Fibroblast of skin of right biceps (primary cell): ENCODE measurements around the gene DQX1.

Experiments used
- DNase-seq: peaks from one replicate; pipeline ENCODE4 v3.0.0-alpha.2; 2013

The DQX1 gene

DNA sequence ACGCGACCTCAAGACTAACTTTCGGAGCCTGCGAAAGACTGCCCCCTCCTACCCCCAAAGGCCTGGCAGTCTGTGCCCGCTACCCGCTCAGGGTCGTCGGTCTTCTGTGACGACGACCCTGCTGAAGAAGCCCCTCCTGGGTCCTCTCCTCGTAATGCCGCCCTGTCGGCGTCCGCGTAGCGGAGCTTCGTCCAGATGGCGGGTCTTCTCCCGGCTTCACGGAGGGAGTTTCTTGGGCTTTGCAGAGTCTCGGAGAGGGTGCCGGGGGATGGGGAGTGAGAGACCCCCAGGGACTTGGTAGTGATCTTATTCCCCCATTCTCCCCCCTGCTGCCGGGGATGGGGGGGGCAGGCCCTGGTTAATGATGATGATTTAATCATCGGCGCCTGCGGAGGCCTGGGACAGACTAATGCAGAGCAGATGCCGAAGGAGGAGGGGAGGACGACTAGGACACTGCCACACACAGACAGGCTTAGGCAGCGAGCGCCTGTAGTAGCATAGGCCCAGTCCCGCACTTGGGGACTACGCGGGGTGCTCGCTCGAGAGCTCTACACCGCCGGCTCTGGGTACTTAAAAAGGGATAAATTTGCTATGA is 18.0 kb downstream of the DQX1 start:
- DNase-seq = peak; percentile 94

DNA sequence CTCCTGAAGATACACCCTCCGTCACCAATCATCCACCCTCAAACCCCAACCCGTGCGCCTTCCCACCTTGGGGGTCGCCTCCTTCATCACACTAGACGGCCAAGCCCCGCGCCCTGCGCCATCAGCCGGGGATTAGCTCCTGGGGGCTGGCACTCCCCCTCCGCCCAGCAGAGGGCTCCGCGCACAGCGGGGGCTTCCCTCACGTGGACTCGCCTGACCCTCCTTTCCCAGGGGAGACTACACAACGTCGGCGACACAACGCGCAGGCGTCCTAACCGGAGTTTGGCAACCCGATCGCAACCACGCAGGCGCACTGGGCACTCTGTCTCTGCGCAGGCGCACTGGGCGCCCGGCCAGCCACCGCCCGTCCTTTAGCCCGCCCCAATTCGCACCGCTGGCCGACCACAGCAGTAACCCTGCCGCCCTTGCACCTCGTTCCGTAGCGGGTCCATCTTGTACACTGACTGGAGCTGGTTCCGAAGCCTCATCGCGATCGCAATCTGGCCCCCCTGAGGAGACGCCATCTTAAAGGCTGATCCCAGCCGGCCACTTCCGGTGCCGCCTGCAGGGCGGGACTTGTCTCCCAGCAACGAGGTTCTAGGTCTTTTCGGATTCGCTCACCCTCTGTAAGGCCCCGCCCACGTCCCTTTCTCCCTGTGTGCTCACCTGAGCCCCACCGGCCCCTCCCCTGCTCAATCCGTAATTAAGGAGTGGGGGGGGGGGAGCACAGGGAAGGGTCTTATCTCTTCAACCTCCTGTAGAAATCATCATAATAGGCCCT is 18.7 kb downstream of the DQX1 start, which contains the start of gene PCGF1:
TSS of gene PCGF1 (minus strand) at position 551 of the 781 bp plus-strand sequence. CDS start at position 524, 27 bp downstream.
- peak; percentile 99 for DNase-seq

DNA sequence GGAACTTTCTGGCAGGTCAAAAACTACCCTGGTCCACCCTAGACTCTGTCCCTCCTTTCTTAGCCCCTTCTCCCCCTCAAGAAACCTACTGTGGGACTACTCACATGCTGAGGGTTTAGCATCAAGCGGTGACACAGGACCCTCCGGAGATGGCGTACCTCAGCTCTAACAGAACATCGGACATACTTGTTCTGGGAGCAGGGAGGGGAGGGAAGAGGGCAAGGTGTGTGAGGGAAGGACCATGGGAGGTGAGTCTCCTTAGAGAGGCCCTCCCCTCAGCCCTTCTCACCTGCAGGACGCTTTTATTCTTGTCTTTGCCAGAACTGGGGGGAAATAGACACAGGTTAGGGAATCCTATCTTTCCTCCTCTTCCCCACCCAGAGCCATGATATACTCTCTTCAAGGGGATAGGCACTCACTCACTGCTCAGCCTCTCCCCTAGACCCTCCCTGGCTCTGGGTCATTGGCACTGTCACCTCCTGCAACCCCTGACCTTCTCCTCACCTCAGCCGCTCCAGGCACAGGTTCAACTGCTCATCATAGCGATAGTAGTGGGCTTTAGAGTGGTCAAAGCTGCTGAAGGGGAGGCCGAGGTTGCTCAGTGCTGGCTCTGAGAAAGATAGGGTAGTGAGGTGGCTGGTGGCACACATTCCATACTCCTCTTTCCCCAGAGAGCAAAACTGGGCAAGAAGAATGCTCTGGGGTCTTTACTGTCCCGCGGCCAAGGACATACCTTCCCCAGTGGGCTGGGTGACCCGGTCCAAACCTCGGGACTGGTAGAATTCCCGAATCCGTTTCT is 20.4 kb downstream of the DQX1 start:
- no peak for DNase-seq

DNA sequence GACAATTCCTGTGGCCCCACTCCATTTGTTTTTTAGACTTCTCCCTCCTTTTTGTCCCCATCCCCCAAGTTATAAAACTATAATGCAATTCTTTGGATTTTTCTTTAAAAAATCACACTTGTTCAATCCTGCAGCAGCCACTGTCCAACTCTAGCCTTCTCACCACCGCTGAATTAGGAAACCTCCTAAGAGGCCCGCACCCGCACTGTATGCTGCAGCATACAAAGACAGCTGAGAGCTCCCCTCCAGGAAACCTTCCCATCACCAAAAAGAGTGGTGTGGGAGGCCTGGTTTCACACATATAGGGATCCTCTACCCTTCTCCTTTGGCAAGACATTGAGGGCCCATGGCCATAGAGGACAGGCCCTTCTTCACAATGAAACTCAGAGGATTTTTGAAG is 21.4 kb downstream of the DQX1 start:
- no peak for DNase-seq

DNA sequence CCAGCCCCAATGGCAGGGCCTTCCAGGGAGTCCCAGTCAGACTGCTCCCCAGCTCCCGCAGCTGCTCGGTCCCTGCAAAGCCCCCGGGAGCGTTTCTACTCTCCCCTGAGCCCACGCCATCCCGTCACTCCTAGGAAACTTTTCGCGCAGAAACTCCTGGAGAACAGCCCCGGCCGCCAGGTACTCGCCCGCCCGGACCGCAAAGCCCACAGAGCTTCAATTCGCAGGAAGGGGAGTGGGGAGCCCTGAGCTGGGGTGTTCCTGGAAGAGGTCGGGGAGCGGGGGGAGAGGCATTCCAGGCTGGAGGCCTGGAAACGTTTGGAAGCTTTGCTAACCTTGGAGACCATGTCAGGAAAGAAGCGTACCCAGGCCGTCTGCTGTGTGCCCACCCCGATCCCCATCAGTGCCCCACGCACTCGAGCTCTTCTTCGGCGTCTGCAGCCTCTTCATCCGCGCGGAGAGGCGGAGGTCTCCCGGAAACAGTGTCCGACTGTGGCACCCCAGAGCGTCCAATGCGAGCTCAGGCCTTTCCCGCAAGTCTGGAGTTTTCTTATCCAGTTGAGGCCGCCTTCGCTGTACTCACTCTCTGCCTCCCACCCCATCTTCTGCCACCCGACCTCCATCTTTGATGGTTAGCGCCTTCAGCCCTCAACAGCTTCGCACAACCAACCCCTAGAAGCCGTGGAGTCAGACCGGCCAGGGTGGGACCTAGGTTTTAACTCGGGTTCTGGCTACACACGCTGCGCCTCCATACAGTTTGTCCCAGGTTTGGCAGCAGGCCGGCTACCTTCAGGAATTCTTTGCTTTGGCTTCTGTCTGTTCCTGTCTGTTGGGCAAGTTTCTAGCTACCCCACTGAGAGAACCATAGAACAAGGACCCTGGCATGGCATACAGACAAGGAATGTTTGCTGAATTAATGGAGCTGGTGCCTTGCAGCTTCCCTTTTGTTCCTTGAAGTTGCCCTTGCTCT is 22.2 kb downstream of the DQX1 start:
- no peak for DNase-seq

DNA sequence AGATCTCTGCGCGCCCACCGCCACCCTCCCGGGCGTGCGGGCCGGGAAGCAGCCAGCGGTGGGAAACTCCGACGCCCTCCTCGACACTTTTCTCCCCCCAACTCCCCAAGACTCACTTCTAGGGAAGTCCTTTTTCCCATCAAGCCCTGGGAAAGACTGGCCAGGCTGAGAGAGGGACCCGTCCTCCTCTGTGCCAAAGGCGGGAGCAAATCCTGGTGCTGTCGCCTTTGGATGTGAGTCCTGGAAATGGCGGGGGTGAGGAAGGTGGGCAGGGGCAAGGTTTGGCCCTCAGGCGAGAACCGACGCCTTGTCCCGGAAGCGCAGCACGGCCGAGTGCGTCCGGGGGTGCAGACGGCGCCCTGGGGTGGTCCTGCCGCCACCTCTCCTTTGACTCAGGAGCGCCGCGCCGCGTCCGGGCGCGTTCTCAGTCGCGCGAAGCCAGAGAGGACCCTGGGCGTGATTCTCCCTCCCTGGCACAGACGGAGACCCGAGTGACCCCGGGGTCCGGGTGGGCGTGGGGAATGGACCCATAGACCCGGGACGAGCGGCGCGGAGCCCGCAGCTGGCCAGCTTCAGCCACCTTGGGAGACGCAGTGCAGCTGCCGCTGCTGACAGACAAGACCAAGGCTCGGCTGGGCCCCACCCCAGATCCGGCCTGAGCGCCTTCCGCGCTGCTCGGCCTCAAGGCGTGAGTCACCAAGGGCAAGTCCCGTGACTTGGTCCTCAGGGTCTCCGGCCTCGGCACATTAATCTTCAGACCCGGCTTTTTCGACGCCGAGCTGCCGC is 23.1 kb downstream of the DQX1 start:
- DNase-seq = peak; percentile 77

DNA sequence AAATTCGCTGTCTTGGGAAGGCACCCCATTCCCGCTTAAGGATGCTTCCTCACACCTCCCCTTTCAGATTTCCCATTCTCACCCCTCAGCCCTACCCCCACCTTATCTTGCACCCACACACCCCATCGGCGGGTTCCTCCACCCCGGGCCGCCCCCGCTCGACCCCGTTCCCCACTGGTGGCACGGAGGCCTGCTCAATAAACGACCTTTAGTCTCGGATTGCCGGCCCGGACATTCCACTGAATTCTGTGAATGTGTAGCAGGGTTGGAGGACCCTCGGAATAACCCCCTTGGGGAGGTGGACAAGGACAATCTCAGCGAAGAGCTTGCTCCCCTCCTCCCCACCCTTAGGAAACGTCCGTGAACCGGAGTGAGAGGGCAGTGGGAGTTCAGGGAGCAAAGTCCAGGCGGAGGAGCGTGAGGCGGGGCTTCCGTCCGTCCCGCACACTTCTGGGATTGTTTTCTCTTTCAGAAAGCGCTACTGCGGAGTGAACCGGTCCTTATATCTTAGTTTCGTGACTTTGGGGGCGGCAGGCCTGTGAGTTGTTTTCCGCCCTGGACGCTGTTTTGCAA is 23.8 kb downstream of the DQX1 start:
- no peak for DNase-seq

DNA sequence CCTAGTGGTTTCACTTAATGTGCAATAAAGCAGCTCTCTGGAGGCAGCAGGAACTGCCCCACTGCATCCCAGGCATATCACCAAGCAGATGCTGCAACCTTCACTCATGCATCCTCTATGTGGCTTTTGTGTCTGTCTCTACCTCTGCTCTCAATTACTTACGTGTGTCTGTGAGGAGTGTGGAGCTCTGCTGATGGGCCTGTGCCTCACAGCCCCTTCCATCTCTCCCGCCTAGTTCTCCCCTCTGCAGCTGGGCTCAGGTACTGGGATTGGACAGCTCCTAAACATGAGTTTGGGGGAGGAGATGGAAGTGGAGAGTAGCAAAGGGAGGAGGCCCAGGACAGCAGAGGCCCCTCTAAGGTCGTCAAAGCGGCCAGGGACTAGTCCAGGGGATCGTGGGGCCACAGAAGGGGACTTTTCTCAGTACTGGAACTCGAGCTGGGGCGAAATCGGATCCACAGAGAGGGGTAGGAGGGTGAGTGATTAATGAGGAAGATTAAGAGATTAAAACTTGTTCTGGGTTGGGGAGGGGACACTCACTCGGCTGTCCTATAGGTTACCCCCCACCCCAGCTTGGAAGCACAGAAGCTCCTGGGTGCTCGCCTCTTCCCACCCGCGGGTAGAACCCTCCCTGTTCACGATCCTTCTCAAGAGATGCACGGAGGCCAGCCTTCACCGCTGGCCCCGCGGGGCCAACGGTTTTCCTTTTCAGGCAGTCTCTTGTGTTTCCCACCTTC is 24.5 kb downstream of the DQX1 start:
- DNase-seq = no peak

DNA sequence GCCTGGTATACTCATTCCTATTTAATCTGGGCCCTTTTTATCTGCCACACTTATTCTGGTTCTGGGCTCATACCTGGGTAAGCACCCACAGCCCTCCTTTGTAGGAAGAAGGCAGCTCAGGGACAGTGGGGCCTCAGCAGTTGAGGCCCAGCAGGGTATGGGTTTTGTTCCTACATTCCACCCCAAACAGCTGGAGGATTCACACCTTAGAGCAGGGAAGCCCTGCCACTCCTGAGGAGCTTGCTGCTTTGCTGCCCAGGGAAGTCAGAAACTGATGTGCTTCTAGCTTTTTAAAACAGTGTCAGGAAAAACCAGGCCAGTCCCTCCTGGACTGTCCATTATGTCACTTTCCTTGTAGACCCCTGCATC is 25.5 kb downstream of the DQX1 start:
- no peak for DNase-seq

DNA sequence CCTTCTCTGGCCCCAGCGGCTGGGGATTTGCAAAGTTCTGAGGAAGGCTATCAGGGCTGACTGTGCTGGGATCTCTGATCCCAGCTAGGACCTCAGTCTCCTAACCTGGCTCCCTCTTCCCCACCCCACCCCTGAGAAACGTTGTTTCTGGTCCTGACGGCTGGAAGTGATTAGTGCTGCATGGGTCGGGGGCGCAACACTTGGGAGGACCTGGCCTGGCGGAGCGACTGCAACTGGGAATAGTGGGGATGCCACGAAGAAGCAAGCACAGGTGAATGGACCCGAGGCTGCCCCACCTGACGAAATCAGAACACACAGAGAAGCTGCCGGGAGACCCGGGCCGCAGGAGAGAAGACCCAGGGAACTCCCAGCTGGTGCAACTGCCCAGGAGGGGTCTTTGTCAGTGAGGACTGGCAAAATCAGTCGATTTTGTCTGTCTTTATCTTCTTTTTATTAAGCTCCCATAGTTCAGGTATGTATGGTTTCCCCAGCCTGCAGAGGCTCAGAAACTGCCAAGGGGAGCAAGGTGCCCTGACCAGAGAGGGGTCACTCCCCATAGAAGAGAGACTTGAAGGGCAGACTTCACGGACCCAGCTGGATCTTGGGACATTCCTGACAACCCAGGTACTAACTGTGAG is 26.0 kb downstream of the DQX1 start:
- DNase-seq = no peak

DNA sequence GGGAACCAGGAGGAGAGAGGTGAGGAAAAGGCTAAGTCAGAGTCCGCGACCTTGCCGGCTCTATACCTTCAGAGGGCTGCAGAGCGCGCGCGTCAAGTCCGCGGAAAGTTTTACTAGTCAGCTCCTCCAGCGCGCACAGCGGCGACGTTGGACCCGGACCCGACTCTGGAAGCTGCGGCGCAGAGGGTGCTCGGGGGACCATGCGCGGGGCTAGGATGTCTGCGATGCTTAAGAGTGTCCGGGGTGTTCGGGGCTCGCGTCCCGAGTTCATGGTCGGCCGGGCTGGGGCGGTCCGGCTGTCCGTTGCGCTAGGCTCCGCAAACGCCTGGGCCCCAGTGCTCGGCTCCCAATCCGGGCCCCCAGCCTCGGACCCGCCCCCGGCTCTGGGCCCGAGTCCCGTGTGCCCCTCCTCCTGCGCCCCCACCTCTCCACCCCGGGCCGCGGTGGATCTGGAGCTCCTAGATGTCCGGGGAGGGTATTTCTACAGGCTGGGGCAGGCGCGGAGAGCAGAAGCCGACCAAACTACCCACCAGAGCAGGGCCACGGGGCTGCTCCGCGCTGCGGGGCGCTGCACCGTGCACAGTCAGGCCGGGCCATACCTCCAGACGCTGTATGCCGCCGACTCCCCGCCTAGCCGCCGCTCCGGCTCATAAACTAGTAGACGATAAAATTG is 26.6 kb downstream of the DQX1 start, which contains the start of gene LBX2:
TSS of gene LBX2 (minus strand) at position 337 of the 673 bp plus-strand sequence. CDS start at position 271, 66 bp downstream.
- DNase-seq = no peak

DNA sequence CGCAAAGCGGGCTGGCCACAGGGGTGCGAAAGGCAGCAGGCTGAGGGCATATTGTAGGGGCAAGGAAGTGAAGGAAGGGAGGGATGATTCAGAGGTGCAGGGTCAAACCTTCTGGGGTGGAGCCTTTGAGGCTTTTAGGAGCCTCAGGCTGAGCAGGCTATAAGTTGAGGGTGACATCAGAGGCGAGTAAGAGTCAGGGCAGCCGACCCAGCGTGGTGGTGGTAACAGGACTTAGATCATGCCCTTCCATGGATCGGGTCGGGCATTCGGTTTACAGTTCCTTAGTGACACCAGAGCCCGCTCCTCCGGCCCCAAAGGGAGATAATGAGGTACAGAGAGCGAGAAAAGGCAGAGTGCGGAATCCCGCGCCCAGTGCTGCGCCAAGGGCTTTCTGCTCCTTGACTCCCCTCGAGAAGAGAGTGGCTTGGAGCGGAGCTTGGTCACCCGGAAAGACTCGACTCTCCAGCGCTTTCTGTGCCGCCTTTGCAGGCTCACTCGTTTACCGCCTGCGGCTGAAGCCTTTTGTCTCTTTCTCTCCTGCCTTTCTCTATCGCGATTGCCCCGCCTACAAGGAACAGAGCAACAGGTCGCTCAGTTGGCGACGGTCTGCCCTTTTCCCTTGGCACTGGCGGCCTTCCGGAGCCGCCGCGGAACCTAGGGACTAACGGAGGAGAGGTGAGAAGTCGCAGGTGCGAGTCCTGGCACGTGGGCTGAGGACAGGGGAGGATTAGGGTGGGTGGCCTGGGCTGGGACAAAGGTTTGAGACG is 27.3 kb downstream of the DQX1 start:
- DNase-seq = no peak

DNA sequence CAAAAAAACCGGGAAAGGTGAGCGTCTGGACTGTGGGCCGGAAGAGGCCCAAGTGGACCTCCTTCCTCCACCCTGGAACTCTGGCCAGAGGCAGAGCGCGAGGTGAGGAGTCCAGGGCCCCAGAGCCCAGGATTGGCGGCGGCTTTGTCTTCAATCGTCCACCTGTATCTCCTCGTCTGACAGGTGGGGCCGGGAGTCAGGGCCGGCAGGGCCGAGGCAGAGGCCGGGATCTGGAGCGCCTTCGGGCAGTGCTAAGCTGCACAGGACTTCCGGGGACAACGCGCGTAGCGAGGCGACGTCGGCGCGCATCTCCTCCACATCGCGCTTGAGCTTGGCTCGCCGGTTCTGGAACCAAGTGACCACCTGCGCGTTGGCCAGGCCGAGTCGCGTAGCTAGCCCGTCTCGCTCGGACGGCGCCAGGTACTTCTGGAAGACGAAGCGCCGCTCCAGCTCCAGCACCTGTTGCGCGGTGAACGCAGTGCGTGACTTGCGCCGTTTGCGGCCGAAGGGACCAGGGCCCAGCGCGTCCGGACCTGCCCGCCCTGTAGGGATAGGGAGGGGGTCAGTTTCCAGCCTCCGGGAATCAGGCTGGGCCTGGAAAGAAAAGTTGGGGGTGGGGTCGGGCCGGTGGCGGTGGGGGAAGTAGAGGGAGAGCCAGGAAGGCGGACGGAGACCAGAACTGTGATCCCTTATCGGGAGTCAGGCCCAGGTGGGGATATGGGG is 28.1 kb downstream of the DQX1 start:
- no peak for DNase-seq

DNA sequence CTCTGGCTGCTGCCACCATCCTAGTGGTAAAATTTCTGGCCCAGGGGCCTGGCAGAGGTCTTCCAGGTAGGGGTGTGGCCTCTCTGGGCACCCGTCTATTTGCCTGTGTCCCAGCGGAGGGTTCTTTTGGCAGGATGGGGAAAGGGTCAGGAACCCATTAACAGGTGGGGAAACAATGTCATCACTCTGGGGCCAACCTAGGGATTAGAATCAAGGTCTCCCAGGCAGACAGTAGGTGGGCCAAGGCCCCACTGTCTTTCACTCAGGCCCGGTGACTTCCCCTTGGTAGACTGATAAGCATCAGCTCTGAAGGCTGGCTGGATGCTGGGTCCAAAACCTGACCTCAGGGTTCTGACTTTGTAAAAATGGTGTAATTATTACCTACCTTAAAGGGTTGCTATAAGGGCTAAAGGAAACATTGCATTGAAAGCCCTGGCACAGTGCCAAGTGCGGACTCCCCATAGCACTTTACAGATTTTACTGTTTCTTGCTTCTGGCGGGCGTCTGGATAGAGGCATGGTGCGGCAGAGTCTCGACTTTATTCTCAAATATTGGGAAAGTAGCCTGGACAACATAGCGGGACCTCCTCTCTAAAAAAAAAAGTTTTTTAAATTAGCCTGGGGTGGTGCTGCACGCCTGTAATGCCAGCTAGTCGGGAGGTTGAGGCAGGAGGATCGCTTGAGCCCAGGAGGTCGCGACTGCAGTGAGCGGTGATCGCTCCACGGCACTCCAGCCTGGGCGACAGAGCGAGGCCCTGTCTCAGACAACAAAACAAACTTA is 28.8 kb downstream of the DQX1 start:
- DNase-seq = no peak

DNA sequence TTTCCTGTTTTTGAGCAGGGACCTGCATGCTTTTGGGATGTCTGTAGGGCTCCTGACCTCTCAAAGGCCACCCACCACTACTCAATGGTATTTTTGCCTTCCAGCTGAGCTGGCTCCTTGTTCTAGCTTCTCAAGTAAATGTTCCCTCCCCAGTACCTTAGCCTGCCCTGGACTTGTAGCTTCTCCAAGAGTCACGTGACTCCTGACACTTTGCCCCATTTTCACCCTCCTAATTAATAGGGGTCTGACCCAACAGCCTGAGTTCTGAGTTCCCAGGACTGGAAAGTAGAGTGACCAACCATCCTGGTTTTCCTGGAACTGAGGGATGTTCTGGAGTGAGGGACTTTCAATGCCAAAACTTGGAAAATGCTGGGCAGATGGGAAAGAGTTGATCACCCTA is 30.6 kb downstream of the DQX1 start:
- DNase-seq = no peak

DNA sequence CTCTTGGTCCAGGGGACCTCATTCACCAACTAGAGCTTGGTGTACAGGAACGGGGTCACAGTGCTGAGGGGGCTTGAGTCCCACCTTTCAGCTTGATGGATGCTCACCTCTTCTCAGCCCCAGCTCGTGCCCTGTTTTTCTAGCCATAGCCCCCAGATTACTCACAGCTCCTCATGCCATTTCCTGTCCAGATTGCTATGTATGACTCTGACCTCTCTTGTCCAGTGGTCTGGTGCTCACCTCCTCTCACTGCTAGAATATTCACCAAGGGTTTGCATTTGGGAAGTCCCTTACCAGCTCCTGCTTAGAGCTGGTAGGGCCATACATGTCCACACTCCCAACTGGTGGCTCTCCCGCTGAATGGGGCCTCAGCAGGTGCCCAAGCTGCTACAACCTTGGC is 32.5 kb downstream of the DQX1 start:
- DNase-seq = no peak
